NCI-H2107 (cell line): ENCODE data around the gene RNF212.
"Not testable (repeated sequence)": the region's sequence is repeated elsewhere in the genome, so short reads cannot be mapped to it uniquely, and the experiment has no call there.

Source experiments
- DNase-seq: peaks from one replicate; lab custom pipeline; 2025; lab: John Stamatoyannopoulos, UW

The RNF212 gene

DNA sequence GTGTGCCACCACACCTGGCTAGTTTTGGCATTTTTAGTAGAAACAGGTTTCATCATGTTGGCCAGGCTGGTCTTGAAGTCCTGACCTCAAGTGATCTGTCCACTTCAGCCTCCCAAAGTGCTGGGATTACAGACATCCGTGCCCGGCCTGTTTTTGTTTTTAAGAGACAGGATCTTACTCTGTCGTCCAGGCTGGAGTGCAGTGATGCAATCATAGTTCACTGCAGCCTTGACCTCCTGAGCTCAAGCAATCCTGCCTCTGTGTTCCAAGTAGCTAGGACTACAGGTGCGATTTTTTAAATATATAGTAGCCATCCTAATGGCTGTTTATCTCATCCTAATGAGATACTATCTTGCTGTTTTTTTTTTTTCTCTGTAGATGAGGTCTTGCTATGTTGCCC is 47.6 kb downstream of the RNF212 start:
- DNase-seq: no peak

DNA sequence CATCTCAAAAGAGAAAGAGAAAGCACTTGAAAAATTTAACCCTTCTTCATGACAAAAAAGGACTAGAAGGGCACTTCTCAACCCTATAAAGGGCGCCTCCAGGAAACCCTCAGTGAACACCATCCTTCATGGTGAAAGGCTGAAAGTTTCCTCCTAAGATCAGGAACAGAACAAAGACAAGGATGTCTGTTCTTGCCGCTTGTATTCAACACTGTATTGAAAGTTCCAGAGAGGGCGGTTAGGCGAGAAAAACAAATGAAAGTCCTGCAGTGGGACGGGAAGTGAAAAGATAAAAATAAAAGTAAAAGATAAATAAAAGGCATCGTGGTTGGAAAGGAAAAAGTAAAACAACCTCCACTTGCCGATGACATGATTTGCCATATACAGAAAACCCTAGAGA is 50.9 kb downstream of the RNF212 start:
- DNase-seq: no peak

DNA sequence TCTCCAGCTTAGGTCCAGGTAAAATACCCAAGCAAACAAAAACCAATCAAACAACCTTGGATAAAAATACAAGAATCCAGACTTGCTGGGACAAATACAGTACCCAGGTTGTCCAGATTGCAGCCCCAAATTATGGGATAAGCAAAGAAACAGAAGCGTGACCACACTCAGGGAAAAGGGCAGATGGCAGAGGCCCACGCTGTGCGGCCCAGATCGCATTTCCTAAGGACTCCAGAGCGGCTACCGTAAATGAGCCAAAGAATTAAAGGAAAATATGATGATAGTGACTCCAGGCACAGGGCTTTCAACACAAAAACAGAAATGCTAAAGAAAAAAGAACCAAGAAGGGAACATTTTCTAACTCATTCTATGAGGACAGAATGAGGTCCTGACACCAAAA is 51.6 kb downstream of the RNF212 start:
- DNase-seq: no peak

DNA sequence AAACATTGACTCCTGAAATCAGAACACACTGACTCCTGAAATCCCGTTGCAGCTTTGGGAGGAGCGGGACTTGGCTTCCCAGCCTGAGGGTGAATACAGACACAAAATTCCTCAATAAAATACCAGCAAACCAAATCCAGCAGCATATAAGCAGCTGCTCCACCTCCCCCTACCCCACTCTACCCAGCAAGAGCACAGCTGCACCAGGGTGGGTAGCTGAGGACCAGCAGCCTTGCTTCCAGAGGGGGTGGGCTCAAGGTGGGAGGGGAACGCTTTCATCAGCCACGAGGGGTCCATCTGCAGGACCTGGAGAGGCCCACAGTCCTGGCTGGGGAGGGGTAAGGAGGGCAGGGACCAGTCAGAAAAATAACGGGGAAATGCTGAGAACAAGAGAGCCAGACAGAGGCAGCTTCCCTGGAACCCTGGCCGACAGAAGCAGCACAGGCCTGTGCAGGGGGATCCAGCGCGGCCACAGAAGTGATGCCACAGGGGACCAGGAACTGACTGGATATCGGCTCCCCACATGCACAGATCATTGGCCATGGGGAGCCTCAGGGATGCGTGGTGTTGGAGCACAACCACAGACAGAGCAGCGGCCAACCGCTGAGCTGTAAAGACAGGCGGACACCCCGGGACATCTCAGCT is 52.2 kb downstream of the RNF212 start:
- DNase-seq: no peak

DNA sequence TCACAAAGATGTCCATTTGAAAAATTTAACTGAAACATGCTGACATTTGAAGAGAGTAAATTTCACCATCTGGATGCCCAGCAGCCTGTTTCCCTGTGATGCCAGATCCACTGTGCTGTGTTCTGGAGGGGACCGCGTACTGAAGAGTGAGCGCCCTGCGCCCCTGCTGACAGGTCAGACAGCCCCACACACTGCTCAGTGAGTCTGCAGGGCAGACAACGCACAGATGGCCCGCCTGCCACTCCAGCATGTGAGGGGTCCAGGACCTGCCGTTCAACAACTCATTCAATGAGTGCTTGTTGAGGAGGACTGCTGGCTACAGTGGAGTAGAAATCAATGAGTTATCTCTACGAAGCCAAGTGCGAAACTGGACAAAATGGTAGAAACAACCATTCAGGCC is 52.7 kb downstream of the RNF212 start:
- DNase-seq: no peak

DNA sequence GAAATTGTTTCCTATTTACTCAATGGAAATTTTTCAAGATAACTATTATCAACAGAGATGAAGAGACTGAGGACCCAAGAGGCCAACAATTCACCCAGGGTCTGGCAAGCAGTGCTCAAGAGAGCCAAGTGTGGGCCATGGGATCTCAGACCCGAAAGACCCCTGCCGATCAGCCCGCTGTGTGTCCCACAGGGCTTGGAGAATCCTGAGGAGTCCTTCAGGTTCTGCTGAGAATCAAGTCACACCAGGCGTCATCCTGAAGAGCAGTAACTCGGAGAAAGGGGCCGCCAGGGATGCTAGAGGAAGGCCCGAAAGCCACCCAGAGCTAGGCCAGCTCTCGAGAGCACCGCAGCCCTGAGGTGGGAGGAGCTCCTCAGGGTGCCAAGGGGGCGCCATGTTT is 53.2 kb downstream of the RNF212 start:
- no peak for DNase-seq

DNA sequence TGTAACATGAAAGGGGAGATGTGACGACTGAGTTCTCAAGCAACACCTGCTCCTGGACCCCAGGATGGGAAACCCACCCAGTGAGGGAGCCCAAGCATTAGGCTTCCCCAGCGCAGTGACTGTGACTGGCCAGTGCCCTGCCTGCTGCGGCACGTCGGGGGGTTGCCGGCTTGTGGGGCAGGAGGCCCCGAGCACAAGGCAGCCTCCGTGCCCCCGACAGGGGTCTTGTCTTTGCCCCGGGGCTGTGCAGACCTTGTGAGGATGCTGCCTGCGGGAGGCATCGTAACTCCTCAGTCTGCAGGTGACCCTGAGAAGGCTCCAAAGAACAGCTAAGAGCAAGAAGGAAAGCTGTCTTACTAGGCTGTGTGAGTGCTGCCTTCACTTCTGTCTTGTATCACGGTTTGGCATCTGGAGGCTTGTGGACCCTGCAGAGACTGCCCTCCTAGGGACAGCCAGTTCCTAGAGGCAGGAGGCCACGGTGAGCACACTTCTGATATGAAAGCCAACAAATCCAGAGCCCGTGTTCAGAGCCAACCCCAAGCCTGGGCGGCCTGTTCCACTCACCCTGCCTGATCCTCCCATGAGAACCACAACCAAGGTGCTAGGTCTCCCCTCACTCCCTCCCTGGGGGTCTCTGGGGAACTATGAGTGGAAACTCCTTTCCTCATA is 54.2 kb downstream of the RNF212 start:
- DNase-seq: no peak

DNA sequence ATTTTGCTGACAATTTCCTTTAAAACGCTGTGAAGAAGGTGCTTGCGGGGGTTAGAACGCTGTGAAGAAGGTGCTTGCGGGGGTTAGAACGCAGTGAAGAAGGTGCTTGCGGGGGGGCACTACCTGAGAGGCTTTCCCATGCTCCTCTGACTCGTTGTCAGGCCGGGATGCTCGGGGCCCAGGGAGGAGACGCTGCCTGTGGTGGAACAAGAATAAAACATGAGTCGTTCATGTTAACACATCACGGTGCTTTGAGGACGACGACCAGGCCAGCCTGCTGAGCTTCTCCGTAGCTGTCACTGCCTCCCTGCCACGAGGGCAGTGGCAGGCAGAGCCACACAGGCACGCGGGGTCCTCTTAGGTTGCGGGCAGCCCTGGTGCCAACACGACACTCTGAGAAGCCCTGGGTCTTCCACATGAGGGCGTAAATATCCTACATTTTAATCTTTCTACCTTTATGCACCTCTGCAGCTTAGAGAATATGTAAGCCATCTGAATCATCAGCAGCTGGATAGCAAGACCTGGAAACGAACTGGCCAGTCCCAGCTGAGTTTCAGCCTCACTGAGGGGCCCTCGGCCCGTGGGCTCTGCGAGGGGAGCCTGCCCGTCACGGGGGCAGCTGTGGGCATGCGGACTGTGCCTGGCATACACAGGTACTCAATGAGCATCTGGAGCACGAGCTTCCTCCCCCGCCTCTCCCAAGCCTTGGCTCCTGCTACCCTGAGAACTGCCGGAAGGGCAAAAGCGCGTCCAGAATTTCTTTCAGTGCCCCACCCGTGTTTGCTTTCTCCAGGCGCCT is 55.0 kb downstream of the RNF212 start:
- no peak for DNase-seq

DNA sequence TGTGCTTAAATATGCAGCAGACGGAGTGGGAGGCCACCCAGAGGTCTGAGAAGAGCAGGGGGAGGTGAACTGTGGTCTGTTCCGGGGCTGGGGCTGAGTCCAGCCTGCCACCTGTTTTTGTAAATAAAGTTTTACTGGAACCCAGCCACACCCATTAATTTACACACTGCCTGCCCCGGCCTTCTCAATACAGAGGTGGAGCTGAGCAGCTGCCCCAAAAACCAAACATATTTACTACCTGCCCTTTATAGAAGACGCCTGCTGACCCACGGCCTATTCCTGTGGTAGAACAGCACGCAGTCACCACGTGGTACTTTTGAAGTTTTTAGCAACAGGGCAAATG is 56.0 kb downstream of the RNF212 start:
- no peak for DNase-seq

DNA sequence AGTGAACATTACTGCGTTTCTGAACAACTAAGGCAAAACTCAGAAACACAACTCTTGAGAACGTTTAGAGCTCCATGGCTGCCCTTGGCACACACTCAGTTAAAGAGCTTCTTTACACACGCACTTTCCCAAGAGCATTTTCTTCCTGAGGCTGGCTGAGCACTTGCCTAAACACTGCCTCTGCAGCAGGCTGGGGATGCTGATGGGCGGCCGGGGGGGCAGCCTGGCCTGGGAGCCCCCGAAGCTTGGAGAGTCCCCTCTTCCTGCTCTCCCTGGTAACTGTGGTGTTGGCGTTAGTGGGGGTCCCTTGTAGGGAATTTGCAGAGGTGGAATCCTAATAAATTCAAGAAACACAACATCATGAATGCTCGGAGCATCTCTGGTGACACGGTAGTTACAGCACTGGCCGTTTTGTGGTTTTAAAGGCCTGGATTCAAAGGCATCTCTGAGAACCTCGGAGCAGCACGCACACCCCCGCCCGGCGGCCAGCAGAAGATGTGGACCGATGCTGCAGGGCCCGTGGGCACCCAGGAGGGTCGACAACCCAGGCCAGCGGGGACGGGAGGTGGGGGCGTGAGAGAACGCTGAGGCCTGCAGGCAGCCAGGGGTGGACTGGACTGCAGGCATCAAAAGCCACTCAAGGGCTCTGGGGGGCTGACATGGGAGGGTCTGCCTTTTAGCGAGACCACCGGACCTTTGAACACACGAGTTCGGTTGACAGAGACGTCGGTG is 56.5 kb downstream of the RNF212 start:
- no peak for DNase-seq

DNA sequence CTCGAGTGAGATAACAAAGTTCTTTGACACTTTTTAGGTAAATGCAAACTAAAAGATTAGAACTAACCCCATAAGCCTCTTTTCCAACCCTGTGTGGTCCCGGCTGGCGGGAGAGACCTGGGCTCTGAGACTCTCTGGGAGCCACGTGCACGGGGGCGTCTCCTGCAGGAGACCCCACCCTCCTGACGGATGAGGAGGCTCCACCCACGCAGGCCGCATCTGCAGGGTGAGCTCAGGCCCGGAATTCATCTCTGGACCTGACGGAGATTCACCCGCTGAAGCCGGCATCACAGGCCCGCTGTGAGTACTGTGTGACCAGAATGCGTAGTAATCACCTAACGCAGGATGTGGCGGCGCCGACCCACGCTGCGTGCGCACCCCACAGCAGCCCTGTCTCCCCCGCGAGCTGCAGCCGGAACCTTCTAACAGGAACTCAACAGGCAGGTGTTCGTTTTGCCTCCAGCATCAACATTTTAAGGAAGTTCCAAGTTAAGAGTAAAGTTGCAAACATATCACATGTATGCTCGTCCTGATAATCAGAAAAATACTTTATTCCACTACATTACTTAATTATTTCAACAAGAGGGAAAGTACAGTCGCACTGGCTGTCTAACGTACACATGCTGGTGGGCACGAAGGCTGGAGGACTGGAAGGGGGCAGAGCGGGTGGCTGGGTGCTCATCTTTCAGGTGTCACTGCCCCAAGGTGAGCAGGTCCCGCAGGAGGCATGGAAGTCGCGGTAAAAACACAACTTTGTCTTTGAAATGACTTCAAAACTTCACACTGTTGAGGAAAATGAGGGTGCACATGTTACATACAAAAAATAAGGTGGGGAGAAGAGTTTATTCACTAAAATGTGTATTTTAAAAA is 57.4 kb downstream of the RNF212 start:
- DNase-seq: no peak

DNA sequence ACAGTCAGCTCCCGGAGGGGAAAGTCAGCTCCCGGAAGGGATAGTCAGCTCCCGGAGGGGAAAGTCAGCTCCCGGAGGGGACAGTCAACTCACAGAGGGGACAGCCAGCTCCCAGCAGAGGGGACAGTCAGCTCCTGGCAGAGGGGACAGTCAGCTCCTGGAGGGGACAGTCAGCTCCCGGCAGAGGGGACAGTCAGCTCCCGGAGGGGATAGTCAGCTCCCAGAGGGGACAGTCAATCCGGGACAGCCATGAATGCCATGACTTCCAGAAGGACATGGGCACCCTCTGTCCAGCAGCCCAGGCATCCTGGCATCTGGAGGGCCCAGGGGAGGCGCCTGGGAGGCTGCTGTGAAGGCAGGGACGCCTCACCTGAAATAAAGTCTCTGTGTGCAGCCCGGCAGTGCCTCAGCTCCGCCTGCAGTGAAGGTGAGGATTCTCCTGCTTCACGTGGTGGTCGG is 58.1 kb downstream of the RNF212 start:
- DNase-seq: not testable (repeated sequence)

DNA sequence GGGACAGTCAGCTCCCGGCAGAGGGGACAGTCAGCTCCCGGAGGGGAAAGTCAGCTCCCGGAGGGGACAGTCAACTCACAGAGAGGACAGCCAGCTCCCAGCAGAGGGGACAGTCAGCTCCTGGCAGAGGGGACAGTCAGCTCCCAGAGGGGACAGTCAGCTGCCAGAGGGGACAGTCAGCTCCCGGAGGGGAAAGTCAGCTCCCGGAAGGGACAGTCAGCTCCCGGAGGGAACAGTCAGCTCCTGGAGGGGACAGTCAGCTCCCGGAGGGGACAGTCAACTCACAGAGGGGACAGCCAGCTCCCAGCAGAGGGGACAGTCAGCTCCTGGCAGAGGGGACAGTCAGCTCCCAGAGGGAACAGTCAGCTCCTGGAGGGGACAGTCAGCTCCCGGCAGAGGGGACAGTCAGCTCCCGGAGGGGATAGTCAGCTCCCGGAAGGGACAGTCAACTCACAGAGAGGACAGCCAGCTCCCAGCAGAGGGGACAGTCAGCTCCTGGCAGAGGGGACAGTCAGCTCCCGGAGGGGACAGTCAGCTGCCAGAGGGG is 58.6 kb downstream of the RNF212 start:
- not testable (repeated sequence) for DNase-seq

DNA sequence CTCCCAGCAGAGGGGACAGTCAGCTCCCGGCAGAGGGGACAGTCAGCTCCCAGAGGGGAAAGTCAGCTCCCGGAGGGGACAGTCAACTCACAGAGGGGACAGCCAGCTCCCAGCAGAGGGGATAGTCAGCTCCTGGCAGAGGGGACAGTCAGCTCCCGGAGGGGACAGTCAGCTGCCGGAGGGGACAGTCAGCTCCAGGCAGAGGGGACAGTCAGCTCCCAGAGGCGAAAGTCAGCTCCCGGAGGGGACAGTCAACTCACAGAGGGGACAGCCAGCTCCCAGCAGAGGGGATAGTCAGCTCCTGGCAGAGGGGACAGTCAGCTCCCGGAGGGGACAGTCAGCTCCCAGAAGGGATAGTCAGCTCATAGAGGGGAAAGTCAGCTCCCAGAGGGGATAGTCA is 59.5 kb downstream of the RNF212 start:
- not testable (repeated sequence) for DNase-seq

DNA sequence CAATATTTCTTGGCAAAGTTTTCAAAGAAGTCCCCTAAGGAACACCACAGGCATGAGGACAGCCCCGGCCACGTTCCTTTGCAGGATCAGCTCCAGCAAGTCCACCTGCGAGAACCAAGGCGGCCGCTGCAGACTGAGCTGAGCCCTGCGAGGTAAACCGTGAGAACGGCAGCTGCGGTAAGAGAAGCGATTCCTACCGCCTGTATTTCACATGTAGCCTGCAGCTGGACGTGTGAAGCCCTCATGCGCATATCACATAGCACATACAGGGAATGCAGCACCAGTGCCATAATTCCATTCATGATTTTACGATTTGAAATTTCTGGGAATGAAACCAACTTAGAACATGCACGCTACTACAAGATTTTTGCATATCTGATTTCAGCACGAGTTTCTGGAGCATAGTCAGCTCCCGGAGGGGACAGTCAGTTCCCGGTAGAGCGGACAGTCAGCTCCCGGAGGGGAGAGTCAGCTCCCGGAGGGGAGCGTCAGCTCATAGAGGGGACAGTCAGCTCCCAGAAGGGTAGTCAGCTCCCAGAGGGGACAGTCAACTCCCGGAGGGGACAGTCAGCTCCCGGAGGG is 60.2 kb downstream of the RNF212 start:
- no peak for DNase-seq

DNA sequence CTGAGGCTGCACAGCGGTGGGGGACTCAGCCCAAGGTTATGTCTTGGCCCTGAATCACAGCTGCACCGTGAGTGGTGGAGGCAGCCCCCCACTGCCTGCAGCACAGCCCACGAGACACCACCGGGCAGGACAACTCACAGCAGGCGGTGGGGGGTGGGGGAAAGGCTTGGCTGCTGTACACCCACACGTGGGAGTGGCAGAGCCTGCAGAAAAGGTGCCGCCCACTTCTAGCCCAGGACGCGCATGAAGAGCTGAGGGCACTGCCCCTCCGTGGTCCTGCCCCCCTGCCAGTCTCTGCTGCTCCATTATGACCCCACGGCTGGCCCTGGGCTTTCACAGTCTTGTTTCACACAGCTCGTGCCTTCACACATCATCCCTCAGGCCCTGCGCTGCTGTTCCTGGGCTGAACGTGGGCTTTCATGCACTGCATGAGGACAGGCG is 61.1 kb downstream of the RNF212 start:
- no peak for DNase-seq

DNA sequence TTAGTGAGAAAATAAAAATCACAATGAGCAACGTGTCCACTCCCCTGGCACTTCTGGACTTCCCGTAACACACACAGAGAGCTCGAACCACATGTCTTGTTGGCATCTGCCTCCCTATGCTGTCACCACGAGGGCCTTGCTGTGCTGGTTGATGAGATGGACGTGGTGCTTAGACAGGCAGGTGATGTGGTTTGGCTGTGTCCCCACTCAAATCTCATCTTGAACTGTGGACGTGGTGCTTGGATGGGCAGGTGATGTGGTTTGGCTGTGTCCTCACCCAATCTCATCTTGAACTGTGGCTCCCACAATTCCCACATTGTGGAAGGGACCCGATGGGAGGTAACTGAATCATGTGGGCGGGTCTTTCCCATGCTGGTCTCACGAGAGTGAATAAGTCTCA is 61.9 kb downstream of the RNF212 start:
- no peak for DNase-seq

DNA sequence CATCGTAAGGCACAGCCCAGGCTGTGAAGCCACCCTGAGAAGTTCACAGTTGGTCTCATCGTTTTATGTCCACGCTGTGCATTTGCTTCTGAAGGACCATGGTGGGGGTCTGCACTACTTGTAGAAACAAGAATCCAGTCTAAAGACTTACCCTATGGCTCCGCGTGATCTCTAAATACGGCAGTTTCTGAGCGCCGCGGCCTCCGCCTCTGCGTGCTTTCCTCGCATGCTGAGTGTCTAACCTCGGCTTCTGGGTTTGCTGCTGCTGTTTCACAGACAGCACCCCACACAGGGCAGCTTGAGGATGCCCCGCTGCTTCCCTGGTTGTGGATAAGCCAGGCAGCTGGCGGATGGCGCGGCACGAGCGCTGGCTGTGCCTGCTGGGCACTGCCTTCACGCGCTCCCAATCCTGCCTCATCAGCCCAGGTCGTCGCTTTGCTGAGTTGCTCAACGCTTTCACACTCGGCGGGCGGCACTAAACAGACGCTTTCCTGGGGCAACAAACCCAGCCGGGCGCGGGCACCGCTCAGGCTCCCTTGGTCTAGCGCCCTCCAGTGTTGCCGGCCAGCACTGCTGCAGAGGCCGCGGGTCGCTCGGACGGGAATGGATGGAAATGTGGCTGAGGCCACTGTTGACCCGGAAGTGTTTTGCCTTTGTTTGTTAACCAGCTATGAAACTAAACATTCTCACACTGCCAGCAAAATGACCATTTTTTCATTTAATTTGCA is 62.7 kb downstream of the RNF212 start:
- DNase-seq: no peak

DNA sequence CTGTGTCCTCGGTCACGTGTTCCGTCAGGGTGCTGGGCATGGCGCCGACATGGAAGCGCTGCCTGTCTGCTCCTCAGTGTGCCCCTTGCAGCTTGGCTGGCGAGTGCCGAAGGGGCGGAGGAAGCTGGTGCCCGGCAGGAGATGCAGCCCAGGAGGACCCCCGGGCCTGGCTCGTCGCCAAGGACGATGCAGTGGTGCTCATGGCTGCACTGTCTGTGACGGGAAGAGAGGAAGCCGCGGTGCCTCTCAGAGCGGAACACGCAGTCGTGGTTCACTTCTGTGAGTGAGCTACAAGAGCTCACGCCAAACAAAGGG is 63.8 kb downstream of the RNF212 start:
- no peak for DNase-seq
